ENCODE results near the gene TMEM151B. TPM values are rescaled to one million over a fixed set of nuclear protein-coding genes. Genes with fewer than 3 reads are reported as not detected.

TMEM151B gene
- total RNA-seq, 1 experiment from 2014 or later, result 0.37 TPM

DNA sequence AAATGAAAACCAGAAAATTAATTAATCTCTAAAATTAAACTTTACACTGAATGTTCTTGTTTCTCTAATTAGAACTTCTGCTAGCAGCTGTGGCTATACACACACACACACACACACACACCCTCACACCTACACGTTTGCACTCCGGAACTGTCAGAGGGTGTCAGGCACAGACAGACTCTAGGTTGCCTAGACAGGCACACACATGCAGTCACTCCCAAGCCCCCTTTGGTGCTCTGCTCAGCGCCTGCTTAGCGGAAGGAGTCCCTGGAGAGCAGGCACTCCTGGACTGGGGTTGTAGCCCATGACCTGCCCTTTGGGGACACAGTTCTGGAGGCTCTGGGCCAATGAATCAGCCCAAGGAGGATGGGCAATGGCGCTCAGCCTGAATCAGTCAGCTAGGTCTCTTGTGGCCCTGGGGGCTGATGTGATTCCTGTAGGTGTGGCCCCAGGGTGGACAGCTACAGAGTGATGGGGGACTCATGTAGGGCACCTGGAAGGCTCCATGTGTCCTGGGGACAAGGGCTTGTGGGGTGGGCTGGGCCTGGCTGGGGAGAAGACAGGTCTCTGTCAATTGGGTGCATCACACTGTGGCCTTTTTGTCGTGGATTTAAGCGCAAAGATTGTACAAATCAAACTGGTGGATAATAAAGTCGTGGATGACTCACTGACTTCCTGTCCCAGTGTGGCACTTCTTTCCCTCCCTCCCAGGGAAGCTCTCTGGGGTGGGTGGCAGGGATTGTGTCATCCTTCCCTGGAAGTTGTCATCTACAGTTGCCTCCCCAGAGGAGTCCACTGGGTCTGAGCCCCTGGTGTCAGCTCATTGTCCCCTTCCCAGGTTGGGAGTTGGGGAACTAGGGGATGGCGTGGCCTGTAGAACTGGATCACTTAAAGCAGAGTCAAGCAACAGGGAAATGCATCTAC is 8.8 kb downstream of the TMEM151B start:
- DNase-seq (ENCODE audit: low spot score), result no peak

- no peak for DNase-seq (ENCODE audit: low spot score)
These were observed 13.9 kb downstream of the TMEM151B start for GRCh38 chr6:44284121-44284520.

DNA sequence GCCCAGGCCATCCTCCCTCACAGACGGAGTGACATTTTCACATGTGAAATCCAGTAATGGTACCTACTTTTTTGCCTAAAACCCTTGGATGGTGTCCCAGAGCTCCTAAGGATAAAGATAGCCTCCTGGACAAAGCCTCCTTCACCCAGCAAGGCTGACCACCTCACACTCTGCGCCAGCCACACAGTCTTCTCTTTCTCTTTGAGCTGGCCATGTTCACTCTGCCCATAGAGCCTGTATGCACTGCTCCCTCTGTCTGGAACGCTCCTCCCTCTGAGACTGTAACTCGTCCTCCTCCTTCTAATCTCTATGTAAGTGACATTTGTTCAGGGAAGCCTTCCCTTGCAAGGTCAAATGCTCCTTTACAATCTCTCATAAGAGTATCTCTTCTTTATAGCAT is 14.6 kb downstream of the TMEM151B start:
- DNase-seq (ENCODE audit: low spot score), result no peak

- DNase-seq (ENCODE audit: low spot score), result no peak
These were observed 15.5 kb downstream of the TMEM151B start for GRCh38 chr6:44285552-44286284.

GRCh38 chr6:44286285-44286565 is 16.0 kb downstream of the TMEM151B start:
- DNase-seq (ENCODE audit: low spot score), result no peak

DNA sequence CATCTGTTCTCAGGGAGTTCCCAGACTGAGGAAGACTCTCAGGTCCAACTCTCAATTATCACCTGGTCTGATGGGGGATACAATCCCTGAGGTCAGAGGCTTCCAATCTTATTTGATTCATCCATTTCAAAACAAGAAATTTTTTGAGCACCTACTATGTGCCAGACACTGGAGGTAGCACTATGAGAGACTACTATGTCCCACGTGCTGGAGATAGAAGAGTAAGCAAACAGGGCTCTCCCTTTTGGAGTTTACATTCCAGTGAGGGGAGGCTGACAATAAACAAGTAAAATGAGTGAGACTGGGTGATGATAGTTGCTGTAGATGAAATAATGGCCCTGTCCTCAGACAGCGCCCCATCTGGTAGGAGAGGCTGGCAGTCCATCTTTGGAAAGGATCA is 16.5 kb downstream of the TMEM151B start:
- no peak for DNase-seq (ENCODE audit: low spot score)

DNA sequence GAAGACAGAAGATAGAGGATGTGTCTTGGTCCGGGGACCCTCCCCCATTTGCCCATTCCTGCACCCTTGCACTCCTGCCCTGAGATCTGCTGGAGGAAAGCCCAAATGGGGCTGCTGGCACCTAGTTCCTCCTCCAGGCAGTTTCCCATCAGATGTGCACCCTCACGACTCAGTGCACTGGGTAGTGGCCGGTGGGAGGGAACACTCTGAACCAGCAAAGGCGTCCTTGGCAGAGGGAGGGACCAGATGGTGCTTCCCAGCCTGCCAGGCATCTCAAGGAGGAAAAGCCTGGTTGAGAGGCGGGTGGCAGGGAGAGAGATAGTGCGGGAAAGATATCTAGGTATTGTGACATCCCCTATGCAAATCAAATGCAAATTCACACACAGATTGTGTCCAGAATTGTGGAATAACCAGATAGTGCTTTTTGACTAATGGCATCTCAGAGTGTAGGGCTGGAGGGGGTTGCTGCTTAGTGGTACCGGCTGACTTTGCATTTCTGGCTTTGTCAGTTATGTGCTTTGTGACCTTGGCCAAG is 19.5 kb downstream of the TMEM151B start:
- DNase-seq (ENCODE audit: low spot score), result no peak

- DNase-seq (ENCODE audit: low spot score), result no peak
These were observed 21.6 kb downstream of the TMEM151B start for GRCh38 chr6:44291841-44292240.

DNA sequence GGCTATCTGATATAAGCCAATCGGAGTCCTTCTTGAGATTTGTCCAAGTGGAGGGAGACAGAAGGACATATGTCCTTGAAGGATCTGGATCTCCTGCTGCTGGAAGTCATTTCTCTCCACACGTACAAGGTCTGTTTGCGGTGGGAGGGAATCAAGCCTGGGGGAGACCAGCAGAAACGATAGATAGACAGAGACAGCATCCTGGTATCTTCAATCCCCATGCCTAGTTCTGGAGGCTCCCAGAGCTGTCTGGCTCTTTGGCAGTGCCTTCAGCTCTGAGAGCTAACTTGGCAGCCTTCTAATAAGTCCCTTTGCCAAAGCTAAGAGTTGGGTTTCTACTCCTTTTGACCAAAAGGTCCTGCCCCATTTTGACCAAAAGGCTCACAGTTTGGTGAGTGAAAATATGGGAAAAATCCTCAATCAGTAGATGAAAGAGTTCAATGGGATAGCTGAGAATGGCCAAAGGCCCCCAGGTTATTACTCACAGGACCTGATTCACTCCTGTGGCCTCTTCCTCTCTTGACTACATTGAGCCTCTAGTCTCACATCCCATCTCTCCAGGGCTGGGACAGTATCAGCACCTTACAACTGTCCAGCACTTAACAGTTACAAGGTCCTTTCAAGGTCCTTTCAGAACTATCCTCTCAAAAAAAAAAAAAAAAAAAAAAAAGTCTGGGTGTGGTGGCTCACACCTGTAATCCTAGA is 22.6 kb downstream of the TMEM151B start:
- DNase-seq (ENCODE audit: low spot score), result no peak

GRCh38 chr6:44294832-44295791 is 24.9 kb downstream of the TMEM151B start:
- no peak for DNase-seq (ENCODE audit: low spot score)

- DNase-seq (ENCODE audit: low spot score), result no peak
These were observed 27.1 kb downstream of the TMEM151B start for GRCh38 chr6:44297063-44298038.

DNA sequence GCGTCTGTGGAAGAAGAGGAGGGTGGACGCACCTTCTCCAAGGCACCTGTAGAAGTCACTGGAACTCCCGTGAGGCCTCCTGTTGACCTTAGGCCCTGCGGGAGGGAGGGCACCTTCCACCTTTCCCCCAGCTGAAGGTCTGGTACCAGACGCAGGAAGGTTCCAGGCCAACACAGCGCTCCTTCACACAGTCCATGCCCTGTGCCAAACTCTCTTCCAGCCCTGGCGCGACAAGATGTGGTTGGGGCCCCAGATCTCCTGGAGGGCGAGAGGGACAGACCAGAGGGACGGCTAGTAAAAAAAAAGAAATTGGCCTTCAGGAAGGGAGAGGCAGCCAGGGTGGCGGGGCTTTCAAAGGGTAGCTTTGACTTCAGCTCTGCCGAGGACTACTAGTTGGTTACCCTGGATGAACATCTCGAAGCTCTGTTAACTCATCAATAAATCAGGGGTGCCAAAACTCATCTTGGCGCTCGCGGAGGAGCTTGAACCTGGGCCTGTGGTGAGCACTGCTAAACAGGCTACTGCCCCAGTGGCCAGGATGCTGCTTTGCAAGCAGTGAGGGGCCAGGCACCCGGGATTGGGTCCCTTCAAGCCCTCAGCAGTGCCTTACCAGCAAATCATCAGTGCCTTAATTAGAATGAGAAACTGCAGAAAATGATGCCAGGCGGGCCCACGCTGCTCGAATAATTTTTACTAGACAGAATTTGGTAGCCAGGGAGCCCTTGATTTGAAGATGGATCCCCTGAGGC is 28.0 kb downstream of the TMEM151B start:
- no peak for DNase-seq (ENCODE audit: low spot score)

GRCh38 chr6:44298864-44299263 is 28.6 kb downstream of the TMEM151B start:
- no peak for DNase-seq (ENCODE audit: low spot score)

DNA sequence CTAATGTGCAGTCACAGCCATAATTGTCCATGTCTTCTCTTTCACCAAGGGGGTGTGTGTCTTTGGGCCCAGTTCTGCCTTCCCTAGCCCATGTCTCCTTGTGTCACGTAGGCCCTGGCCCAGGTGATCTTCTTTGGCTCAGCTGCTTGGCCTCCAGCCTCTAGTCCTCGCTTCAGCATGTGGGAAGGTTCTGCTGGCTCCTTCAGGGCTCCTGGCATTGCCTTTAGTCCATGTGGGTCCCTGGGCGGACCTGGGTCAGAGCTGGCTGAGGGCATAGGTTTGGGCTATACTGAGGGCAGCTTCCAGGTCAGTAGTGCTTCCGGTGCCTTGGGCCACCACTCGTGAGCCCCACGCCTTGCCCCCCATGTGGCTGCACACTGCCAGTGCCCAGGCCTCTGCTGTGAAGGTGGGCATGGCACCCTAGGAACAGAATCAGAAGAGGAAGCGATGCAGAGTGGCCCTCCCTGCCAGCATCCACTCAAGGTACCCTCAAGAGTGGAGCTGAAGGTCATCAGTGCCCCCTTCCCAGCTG is 30.1 kb downstream of the TMEM151B start:
- DNase-seq (ENCODE audit: low spot score), result no peak

- DNase-seq (ENCODE audit: low spot score), result no peak
These were observed 30.9 kb downstream of the TMEM151B start for GRCh38 chr6:44301106-44301505.

GRCh38 chr6:44301782-44302564 is 31.7 kb downstream of the TMEM151B start:
- no peak for DNase-seq (ENCODE audit: low spot score)

GRCh38 chr6:44302856-44303255 is 32.6 kb downstream of the TMEM151B start:
- no peak for DNase-seq (ENCODE audit: low spot score)

GRCh38 chr6:44303842-44304241 is 33.6 kb downstream of the TMEM151B start:
- DNase-seq (ENCODE audit: low spot score), result no peak
